ENCODE results near the gene MOB4. TPM values are rescaled to one million over a fixed set of nuclear protein-coding genes. Genes with fewer than 3 reads are reported as not detected.

MOB4 gene
- total and polyA plus RNA-seq, 10 of the 15 experiments (the other 5 are each of a cell fraction or from before 2014, with no cell fraction given), result 13.5 to 44.2 (median 32.4) TPM

DNA sequence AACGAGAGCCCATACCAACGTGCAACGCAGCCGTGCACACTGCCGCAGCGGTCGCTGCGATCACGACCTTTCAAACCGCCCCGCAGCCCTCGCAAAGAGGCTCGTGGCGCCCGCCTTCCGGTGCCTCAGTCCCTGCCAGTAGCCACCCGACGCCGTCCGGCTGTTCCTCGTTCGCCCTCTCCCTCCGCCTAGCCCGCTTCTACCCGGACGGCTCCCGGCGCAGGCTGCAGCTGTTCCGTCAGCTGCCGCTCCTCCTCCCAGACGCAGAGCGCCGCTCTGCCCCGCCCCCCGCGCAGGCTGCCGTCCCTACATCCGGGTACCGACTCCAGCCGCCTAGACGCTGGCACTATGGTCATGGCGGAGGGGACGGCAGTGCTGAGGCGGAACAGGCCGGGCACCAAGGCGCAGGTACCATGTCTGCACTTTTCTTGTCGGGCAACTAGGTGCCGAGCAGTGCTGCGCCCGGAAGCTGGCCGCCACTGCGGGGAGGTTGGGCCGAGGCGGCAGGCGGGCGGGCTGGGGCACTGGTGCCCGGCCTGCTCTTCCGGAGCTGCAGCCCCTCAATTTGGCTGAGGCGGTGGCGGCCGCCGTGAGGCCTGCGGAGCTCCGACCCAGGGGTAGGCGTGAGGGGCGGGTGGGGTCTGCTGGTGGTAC lies at the start of gene MOB4 (continued):
- TF ChIP-seq, protein P1, sequence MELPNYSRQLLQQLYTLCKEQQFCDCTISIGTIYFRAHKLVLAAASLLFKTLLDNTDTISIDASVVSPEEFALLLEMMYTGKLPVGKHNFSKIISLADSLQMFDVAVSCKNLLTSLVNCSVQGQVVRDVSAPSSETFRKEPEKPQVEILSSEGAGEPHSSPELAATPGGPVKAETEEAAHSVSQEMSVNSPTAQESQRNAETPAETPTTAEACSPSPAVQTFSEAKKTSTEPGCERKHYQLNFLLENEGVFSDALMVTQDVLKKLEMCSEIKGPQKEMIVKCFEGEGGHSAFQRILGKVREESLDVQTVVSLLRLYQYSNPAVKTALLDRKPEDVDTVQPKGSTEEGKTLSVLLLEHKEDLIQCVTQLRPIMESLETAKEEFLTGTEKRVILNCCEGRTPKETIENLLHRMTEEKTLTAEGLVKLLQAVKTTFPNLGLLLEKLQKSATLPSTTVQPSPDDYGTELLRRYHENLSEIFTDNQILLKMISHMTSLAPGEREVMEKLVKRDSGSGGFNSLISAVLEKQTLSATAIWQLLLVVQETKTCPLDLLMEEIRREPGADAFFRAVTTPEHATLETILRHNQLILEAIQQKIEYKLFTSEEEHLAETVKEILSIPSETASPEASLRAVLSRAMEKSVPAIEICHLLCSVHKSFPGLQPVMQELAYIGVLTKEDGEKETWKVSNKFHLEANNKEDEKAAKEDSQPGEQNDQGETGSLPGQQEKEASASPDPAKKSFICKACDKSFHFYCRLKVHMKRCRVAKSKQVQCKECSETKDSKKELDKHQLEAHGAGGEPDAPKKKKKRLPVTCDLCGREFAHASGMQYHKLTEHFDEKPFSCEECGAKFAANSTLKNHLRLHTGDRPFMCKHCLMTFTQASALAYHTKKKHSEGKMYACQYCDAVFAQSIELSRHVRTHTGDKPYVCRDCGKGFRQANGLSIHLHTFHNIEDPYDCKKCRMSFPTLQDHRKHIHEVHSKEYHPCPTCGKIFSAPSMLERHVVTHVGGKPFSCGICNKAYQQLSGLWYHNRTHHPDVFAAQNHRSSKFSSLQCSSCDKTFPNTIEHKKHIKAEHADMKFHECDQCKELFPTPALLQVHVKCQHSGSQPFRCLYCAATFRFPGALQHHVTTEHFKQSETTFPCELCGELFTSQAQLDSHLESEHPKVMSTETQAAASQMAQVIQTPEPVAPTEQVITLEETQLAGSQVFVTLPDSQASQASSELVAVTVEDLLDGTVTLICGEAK (IDR thresholded peaks at IDR 0.05; ENCODE audit: borderline replicate concordance), result peak; percentile 86
- peak; percentile 95 for TF ChIP-seq JUND (IDR thresholded peaks at IDR 0.05; ENCODE audit: low read depth, low read length)
- peak; percentile 45 for TF ChIP-seq EED (IDR thresholded peaks at IDR 0.05; ENCODE audit: low read depth)
- TF ChIP-seq BHLHE40 (IDR thresholded peaks at IDR 0.05; ENCODE audit: borderline replicate concordance in 1 of 2, low read depth in 2 of 2, low read length in 1 of 2), result peak; percentile 66 to 86
- TF ChIP-seq ATF7 (IDR thresholded peaks at IDR 0.05; ENCODE audit: low read depth), result 0 out of 2 replicates have a peak, but pooled peaks have one; percentile 40
- TF ChIP-seq NFIC (IDR thresholded peaks at IDR 0.05; ENCODE audit: low read depth, low read length), result no peak
- TF ChIP-seq, protein P2, sequence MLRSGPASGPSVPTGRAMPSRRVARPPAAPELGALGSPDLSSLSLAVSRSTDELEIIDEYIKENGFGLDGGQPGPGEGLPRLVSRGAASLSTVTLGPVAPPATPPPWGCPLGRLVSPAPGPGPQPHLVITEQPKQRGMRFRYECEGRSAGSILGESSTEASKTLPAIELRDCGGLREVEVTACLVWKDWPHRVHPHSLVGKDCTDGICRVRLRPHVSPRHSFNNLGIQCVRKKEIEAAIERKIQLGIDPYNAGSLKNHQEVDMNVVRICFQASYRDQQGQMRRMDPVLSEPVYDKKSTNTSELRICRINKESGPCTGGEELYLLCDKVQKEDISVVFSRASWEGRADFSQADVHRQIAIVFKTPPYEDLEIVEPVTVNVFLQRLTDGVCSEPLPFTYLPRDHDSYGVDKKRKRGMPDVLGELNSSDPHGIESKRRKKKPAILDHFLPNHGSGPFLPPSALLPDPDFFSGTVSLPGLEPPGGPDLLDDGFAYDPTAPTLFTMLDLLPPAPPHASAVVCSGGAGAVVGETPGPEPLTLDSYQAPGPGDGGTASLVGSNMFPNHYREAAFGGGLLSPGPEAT (IDR thresholded peaks at IDR 0.05; ENCODE audit: low read depth), result peak; percentile 49; the same call in 1 of the 2 replicates
- TF ChIP-seq, protein P3, sequence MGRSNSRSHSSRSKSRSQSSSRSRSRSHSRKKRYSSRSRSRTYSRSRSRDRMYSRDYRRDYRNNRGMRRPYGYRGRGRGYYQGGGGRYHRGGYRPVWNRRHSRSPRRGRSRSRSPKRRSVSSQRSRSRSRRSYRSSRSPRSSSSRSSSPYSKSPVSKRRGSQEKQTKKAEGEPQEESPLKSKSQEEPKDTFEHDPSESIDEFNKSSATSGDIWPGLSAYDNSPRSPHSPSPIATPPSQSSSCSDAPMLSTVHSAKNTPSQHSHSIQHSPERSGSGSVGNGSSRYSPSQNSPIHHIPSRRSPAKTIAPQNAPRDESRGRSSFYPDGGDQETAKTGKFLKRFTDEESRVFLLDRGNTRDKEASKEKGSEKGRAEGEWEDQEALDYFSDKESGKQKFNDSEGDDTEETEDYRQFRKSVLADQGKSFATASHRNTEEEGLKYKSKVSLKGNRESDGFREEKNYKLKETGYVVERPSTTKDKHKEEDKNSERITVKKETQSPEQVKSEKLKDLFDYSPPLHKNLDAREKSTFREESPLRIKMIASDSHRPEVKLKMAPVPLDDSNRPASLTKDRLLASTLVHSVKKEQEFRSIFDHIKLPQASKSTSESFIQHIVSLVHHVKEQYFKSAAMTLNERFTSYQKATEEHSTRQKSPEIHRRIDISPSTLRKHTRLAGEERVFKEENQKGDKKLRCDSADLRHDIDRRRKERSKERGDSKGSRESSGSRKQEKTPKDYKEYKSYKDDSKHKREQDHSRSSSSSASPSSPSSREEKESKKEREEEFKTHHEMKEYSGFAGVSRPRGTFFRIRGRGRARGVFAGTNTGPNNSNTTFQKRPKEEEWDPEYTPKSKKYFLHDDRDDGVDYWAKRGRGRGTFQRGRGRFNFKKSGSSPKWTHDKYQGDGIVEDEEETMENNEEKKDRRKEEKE (IDR thresholded peaks at IDR 0.05), result no peak
- TF ChIP-seq, protein P4, sequence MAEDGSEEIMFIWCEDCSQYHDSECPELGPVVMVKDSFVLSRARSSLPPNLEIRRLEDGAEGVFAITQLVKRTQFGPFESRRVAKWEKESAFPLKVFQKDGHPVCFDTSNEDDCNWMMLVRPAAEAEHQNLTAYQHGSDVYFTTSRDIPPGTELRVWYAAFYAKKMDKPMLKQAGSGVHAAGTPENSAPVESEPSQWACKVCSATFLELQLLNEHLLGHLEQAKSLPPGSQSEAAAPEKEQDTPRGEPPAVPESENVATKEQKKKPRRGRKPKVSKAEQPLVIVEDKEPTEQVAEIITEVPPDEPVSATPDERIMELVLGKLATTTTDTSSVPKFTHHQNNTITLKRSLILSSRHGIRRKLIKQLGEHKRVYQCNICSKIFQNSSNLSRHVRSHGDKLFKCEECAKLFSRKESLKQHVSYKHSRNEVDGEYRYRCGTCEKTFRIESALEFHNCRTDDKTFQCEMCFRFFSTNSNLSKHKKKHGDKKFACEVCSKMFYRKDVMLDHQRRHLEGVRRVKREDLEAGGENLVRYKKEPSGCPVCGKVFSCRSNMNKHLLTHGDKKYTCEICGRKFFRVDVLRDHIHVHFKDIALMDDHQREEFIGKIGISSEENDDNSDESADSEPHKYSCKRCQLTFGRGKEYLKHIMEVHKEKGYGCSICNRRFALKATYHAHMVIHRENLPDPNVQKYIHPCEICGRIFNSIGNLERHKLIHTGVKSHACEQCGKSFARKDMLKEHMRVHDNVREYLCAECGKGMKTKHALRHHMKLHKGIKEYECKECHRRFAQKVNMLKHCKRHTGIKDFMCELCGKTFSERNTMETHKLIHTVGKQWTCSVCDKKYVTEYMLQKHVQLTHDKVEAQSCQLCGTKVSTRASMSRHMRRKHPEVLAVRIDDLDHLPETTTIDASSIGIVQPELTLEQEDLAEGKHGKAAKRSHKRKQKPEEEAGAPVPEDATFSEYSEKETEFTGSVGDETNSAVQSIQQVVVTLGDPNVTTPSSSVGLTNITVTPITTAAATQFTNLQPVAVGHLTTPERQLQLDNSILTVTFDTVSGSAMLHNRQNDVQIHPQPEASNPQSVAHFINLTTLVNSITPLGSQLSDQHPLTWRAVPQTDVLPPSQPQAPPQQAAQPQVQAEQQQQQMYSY (CRISPR knock-in tag; IDR thresholded peaks at IDR 0.05), result no peak
- TF ChIP-seq KDM1A (IDR thresholded peaks at IDR 0.05; ENCODE audit: borderline replicate concordance), result no peak
- TF ChIP-seq MEF2B (IDR thresholded peaks at IDR 0.05; ENCODE audit: partially characterized antibody, poor library complexity, severe bottlenecking), result peak; percentile 14
- TF ChIP-seq TCF12 (IDR thresholded peaks at IDR 0.05; ENCODE audit: low read depth, low read length), result peak; percentile 91
- TF ChIP-seq, protein P5, sequence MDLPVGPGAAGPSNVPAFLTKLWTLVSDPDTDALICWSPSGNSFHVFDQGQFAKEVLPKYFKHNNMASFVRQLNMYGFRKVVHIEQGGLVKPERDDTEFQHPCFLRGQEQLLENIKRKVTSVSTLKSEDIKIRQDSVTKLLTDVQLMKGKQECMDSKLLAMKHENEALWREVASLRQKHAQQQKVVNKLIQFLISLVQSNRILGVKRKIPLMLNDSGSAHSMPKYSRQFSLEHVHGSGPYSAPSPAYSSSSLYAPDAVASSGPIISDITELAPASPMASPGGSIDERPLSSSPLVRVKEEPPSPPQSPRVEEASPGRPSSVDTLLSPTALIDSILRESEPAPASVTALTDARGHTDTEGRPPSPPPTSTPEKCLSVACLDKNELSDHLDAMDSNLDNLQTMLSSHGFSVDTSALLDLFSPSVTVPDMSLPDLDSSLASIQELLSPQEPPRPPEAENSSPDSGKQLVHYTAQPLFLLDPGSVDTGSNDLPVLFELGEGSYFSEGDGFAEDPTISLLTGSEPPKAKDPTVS (IDR thresholded peaks at IDR 0.05; ENCODE audit: low read depth, low read length), result peak; percentile 78; the same call in 1 of the 2 replicates
